Measurements from ENCODE around the gene CALD1. TPM values are rescaled to one million over a fixed set of nuclear protein-coding genes. Genes with fewer than 3 reads are reported as not detected.

The CALD1 gene
- polyA plus RNA-seq, 1 donor from 2014 or later: 0.89 TPM

GRCh38 chr7:134890246-134891240 lies 111.1 kb downstream of the CALD1 start:
- peaks cover 20% of the 10 kb centered on the region for H3K27me3 Mint-ChIP-seq
- no peak overlapping the region for H3K4me3 Mint-ChIP-seq
- no peak overlapping the region for H3K27ac Mint-ChIP-seq
- H3K4me1 Mint-ChIP-seq: peaks cover 0 to 4% (median 0%) of the 10 kb centered on the region in 3 donors
- H3K36me3 Mint-ChIP-seq: peaks cover 2% of the 10 kb centered on the region
- peaks cover 0 to 4% (median 1%) of the 10 kb centered on the region in 3 donors for H3K9me3 Mint-ChIP-seq

DNA sequence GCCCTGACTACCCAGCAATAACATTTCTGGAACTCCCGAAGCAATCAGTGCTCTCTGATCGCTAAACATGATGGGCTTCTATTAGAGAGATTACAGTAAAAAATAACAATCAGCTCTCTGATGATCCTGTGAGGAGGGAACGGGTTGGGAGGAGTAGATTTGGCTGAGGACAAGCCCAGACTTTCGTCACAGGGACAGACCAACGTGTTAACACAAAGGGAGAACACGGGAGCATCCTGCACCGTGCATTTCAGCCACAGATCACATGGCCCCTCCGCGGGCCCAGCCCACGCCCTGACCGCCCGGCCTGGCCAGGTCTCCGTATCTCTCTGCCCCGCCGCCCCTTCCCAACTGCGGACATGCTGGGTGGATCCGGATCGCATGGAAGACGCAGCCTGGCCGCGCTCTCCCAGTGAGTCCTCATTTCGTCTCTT lies 111.8 kb downstream of the CALD1 start:
- peaks cover 20% of the 10 kb centered on the region for H3K27me3 Mint-ChIP-seq
- H3K4me3 Mint-ChIP-seq: no peak overlapping the region
- H3K4me1 Mint-ChIP-seq: peaks cover 0 to 4% (median 0%) of the 10 kb centered on the region in 3 donors
- H3K9me3 Mint-ChIP-seq: peaks cover 3 to 10% (median 7%) of the 10 kb centered on the region in 3 donors
- peaks cover 2% of the 10 kb centered on the region for H3K36me3 Mint-ChIP-seq
- no peak overlapping the region for H3K27ac Mint-ChIP-seq

GRCh38 chr7:134891696-134892678 lies 112.6 kb downstream of the CALD1 start:
- peaks cover 2% of the 10 kb centered on the region for H3K36me3 Mint-ChIP-seq
- peaks cover 6 to 14% (median 11%) of the 10 kb centered on the region in 3 donors for H3K9me3 Mint-ChIP-seq
- peaks cover 20% of the 10 kb centered on the region for H3K27me3 Mint-ChIP-seq
- peaks cover 0 to 4% (median 0%) of the 10 kb centered on the region in 3 donors for H3K4me1 Mint-ChIP-seq
- no peak overlapping the region for H3K27ac Mint-ChIP-seq
- H3K4me3 Mint-ChIP-seq: no peak overlapping the region

- peaks cover 20% of the 10 kb centered on the region for H3K27me3 Mint-ChIP-seq
- H3K36me3 Mint-ChIP-seq: peaks cover 2% of the 10 kb centered on the region
- H3K9me3 Mint-ChIP-seq: peaks cover 6 to 14% (median 11%) of the 10 kb centered on the region in 3 donors
- no peak overlapping the region for H3K27ac Mint-ChIP-seq
- peaks cover 0 to 4% (median 0%) of the 10 kb centered on the region in 3 donors for H3K4me1 Mint-ChIP-seq
- peak overlapping the region in 1 of 4 donors; percentile 37 for H3K4me3 Mint-ChIP-seq
Observed at GRCh38 chr7:134892963-134893362, 113.5 kb downstream of the CALD1 start.

DNA sequence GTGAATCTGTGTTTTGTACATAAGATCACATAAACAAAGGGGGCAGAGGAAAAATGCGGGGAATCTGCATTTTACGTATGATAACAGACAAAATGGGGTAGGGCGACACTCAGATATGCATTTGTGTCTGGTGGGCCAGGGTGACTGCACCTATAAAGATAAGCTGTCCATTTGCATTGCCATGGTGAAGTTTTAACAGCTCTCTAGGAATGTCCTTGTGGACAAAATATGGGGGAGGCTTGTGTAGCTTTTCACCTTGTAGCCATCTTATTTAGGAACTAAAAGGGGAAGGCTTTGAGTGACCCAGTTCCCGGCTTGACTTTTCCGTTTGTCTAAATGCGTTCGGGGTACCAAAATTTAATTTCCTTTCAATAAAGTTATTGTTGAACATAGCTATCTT lies 114.5 kb downstream of the CALD1 start:
- H3K4me3 Mint-ChIP-seq: no peak overlapping the region
- no peak overlapping the region for H3K27ac Mint-ChIP-seq
- peaks cover 6 to 14% (median 11%) of the 10 kb centered on the region in 3 donors for H3K9me3 Mint-ChIP-seq
- peaks cover 0 to 4% (median 0%) of the 10 kb centered on the region in 3 donors for H3K4me1 Mint-ChIP-seq
- peaks cover 20% of the 10 kb centered on the region for H3K27me3 Mint-ChIP-seq
- peaks cover 2% of the 10 kb centered on the region for H3K36me3 Mint-ChIP-seq

- H3K27ac Mint-ChIP-seq: no peak overlapping the region
- H3K9me3 Mint-ChIP-seq: peaks cover 6 to 14% (median 11%) of the 10 kb centered on the region in 3 donors
- no peak overlapping the region for H3K4me3 Mint-ChIP-seq
- H3K27me3 Mint-ChIP-seq: peaks cover 18% of the 10 kb centered on the region
- H3K4me1 Mint-ChIP-seq: peaks cover 0 to 7% (median 0%) of the 10 kb centered on the region in 3 donors
- peaks cover 2% of the 10 kb centered on the region for H3K36me3 Mint-ChIP-seq
Observed at GRCh38 chr7:134894928-134895327, 115.5 kb downstream of the CALD1 start.

DNA sequence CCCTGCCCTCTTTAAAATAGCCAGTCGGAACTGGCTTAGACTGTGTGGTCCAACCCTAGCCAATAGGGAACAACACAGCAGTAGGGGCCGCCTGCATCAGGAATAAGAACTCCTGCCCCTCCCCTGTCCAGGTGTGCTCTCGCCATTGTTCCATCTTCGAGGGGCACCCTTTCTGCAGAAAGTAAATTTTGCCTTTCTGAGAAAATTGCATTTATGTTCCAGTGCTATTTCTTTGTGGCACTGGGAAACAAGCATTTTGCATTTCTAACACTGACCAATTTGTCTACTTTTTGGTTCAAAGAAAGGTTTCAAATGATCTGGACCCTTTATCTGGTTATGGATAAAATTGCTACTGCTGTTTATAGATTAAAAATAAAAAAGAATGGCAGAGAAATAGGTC lies 116.6 kb downstream of the CALD1 start:
- Mint-ChIP-seq H3K36me3 (peaks cover 2% of the 10 kb centered on the region), H3K27ac (no peak overlapping the region), H3K27me3 (peaks cover 15% of the 10 kb centered on the region), H3K4me3 (no peak overlapping the region), H3K4me1 (peaks cover 7 to 14% (median 9%) of the 10 kb centered on the region in 3 donors), H3K9me3 (peaks cover 6 to 14% (median 11%) of the 10 kb centered on the region in 3 donors)

- Mint-ChIP-seq H3K4me3 (no peak overlapping the region), H3K4me1 (peaks cover 9 to 12% (median 11%) of the 10 kb centered on the region in 3 donors), H3K27me3 (peaks cover 4% of the 10 kb centered on the region), H3K9me3 (peaks cover 6 to 14% (median 11%) of the 10 kb centered on the region in 3 donors), H3K27ac (no peak overlapping the region), H3K36me3 (no peaks in the 10 kb centered on the region)
Observed at GRCh38 chr7:134897936-134898335, 118.5 kb downstream of the CALD1 start.

GRCh38 chr7:134899729-134900128 lies 120.3 kb downstream of the CALD1 start:
- Mint-ChIP-seq H3K27ac (no peak overlapping the region), H3K4me1 (peaks cover 9 to 12% (median 11%) of the 10 kb centered on the region in 3 donors), H3K4me3 (peak overlapping the region in 1 of 4 donors; percentile 65), H3K9me3 (peaks cover 6 to 12% (median 11%) of the 10 kb centered on the region in 3 donors), H3K36me3 (no peaks in the 10 kb centered on the region), H3K27me3 (peaks cover 4% of the 10 kb centered on the region)

- H3K4me1 Mint-ChIP-seq: peaks cover 9 to 12% (median 11%) of the 10 kb centered on the region in 3 donors
- H3K9me3 Mint-ChIP-seq: peaks cover 6 to 12% (median 11%) of the 10 kb centered on the region in 3 donors
- peaks cover 4% of the 10 kb centered on the region for H3K27me3 Mint-ChIP-seq
- peak overlapping the region in 1 of 4 donors; percentile 57 for H3K4me3 Mint-ChIP-seq
- no peak overlapping the region for H3K27ac Mint-ChIP-seq
- H3K36me3 Mint-ChIP-seq: no peaks in the 10 kb centered on the region
Observed at GRCh38 chr7:134900166-134900982, 120.9 kb downstream of the CALD1 start.

- peaks cover 9 to 12% (median 11%) of the 10 kb centered on the region in 3 donors for H3K4me1 Mint-ChIP-seq
- H3K27ac Mint-ChIP-seq: peak overlapping the region in 1 of 3 donors; percentile 4
- peaks cover under 1 to 3% (median 2%) of the 10 kb centered on the region in 3 donors for H3K9me3 Mint-ChIP-seq
- H3K27me3 Mint-ChIP-seq: peaks cover 4% of the 10 kb centered on the region
- H3K4me3 Mint-ChIP-seq: no peak overlapping the region
- no peaks in the 10 kb centered on the region for H3K36me3 Mint-ChIP-seq
Observed at GRCh38 chr7:134901389-134902020, 122.1 kb downstream of the CALD1 start.

DNA sequence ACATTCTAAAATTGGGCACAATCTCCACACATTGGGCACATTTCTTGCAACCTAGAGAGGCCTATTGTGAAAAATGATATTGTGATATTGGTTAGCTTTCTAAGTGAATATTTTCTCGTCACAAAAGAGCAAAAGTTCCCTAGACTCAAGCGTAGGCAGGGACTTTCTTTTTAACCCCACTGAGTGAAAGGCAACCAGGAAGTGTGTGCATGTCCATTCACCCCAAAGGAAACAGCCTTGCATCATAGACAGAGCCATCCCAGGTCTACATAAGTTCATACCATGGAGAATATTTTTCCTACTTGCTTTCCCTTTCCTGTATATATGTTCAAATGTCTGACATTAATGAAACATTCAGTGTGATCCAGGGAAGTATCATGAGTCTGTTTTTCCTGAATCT lies 122.6 kb downstream of the CALD1 start:
- no peak overlapping the region for H3K27ac Mint-ChIP-seq
- no peaks in the 10 kb centered on the region for H3K36me3 Mint-ChIP-seq

DNA sequence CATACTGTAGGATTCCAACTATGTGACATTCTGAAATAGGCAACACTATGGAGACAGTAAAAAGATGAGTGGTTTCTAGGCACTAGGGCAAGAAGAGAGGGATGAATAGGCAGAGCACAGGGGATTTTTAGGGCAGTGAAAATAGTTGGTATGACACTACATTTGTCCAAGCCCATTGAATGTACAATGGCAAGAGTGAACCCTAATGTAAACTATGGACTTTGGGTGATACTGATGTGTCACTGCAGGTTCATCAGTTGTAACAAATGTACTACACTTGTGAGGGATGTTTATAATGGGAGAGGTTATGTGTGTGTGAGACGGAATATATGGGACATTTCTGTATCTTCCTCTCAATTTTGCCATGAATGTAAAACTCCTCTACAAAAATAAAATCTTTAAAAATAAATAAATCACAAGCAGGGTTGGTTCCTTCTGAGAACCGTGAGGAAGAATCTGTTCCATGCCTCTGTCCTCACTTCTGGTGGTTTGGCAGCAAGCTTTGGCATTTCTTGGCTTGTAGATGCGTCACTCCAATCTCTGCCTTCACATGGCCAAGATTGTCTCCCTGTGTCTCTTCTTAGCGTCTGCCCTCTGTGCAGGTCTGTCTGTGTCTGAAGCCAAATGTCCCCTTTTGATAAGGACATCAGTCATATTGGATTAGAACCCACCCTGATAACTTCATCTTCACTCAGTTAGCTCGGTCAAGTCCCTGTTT lies 123.8 kb downstream of the CALD1 start:
- H3K4me3 Mint-ChIP-seq: no peak overlapping the region
- H3K9me3 Mint-ChIP-seq: no peaks in the 10 kb centered on the region
- peaks cover 9 to 12% (median 11%) of the 10 kb centered on the region in 3 donors for H3K4me1 Mint-ChIP-seq
- H3K27me3 Mint-ChIP-seq: peaks cover 4% of the 10 kb centered on the region
- no peaks in the 10 kb centered on the region for H3K36me3 Mint-ChIP-seq
- no peak overlapping the region for H3K27ac Mint-ChIP-seq

More for the DNA sequence above, 122.6 kb downstream of the CALD1 start:
- H3K9me3 Mint-ChIP-seq: no peaks in the 10 kb centered on the region
- no peak overlapping the region for H3K4me3 Mint-ChIP-seq
- H3K27me3 Mint-ChIP-seq: peaks cover 4% of the 10 kb centered on the region
- H3K4me1 Mint-ChIP-seq: peaks cover 9 to 12% (median 11%) of the 10 kb centered on the region in 3 donors
